Large intestine (tissue), 3 donors: ENCODE results near the gene FAM210B. TPM values are rescaled to one million over a fixed set of nuclear protein-coding genes. Genes with fewer than 3 reads are reported as not detected.
"Not testable (repeated sequence)": the region's sequence is repeated elsewhere in the genome, so short reads cannot be mapped to it uniquely, and the experiment has no call there.

ENCODE experiments used
- DNase-seq, 2 donors: peaks; one replicate each; pipeline versions ENCODE4 v3.0.0 to v3.0.0-alpha.2; 2013
- H3K27ac ChIP-seq: one replicate; pipeline ENCODE4 v1.5.1; 2013; ENCODE audit warnings: low read length
- H3K27me3 ChIP-seq: 2 replicates; pipeline ENCODE4 v1.6.1; 2013; ENCODE audit warnings: low read length; ENCODE audit not compliant: control insufficient read depth, insufficient read depth
- H3K36me3 ChIP-seq: 2 replicates; pipeline ENCODE4 v1.6.1; 2013; ENCODE audit warnings: low read length; ENCODE audit not compliant: control insufficient read depth, insufficient read depth
- H3K4me1 ChIP-seq: one replicate; pipeline ENCODE4 v1.6.1; 2013; ENCODE audit warnings: low read length; ENCODE audit not compliant: control insufficient read depth, insufficient read depth
- H3K4me3 ChIP-seq: one replicate; pipeline ENCODE4 v1.5.1; 2013; ENCODE audit warnings: low read length
- H3K9me3 ChIP-seq: one replicate; pipeline ENCODE4 v1.6.1; 2013; ENCODE audit warnings: mild to moderate bottlenecking, low read depth, low read length, moderate library complexity; ENCODE audit not compliant: control insufficient read depth
- WGBS: methylation state at CpG from one replicate; pipeline ENCODE4 v1.1.5; 2013; ENCODE audit warnings: low lambda C conversion rate; ENCODE audit not compliant: insufficient coverage; 5-methylcytosine and 5-hydroxymethylcytosine counted together
- polyA plus RNA-seq: library from polyadenylated mRNA; unstranded; fragments of 120-200 nt; gene quantifications from one replicate; pipeline ENCODE4 v1.2.1, GENCODE V29; 2013

Gene FAM210B
- polyA plus RNA-seq, 1 donor: 39.6 TPM

- H3K4me1 ChIP-seq: no peaks in the 10 kb centered on the region
- H3K9me3 ChIP-seq: no peaks in the 10 kb centered on the region
- H3K27me3 ChIP-seq: no peaks in the 10 kb centered on the region
- 100% methylated on average over 2 of the region's 3 CpGs for WGBS
- peaks cover 45% of the 10 kb centered on the region for H3K36me3 ChIP-seq
- H3K4me3 ChIP-seq: no peak overlapping the region
- H3K27ac ChIP-seq: no peak overlapping the region
- DNase-seq: no peak
These were observed 48.1 kb downstream of the FAM210B start for GRCh38 chr20:56406910-56407309.

- no peak overlapping the region for H3K27ac ChIP-seq
- 100% methylated on average over 1 of the region's 5 CpGs for WGBS
These were observed 50.7 kb downstream of the FAM210B start for GRCh38 chr20:56409521-56409920.

DNA sequence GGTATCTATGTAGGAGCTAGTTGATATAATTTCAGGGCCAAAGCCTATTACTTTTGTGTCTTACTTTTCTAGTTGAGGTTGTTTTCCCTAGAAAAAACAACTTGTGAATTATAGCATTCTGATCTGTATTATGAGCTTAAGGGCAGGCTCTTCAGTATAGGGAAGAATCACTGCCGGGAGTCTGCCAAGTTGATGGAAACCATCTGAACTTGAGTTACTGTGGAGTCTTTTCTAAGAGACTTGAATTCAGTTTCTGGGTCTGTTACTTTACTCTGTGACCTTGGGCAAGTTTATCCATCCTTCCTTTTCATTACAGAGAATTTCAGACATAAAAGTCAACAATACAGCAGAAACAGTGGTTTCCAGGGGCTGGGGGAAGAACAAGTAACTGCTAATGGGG lies 51.2 kb downstream of the FAM210B start:
- Histone ChIP-seq H3K36me3 (peaks cover 29% of the 10 kb centered on the region), H3K4me1 (no peaks in the 10 kb centered on the region), H3K9me3 (no peaks in the 10 kb centered on the region), H3K27ac (no peak overlapping the region), H3K4me3 (no peak overlapping the region), H3K27me3 (no peaks in the 10 kb centered on the region)
- no CpG with 5 or more reads among the region's 1 CpG for WGBS
- no peak for DNase-seq

More at GRCh38 chr20:56409521-56409920, 50.7 kb downstream of the FAM210B start:
- Histone ChIP-seq H3K4me3 (no peak overlapping the region), H3K36me3 (peaks cover 31% of the 10 kb centered on the region), H3K9me3 (no peaks in the 10 kb centered on the region), H3K27me3 (no peaks in the 10 kb centered on the region), H3K4me1 (no peaks in the 10 kb centered on the region)
- DNase-seq: no peak

- H3K27ac ChIP-seq: not testable (repeated sequence)
- H3K36me3 ChIP-seq: peaks cover 21% of the 10 kb centered on the region
These were observed 52.5 kb downstream of the FAM210B start for GRCh38 chr20:56411287-56411686.

GRCh38 chr20:56411759-56412472 lies 53.1 kb downstream of the FAM210B start, which contains the start of gene CASS4:
TSS of gene CASS4 (plus strand) at chr20:56412260. CDS start at chr20:56412459, 199 bp downstream.
- Histone ChIP-seq H3K27me3 (no peaks in the 10 kb centered on the region), H3K36me3 (peaks cover 16% of the 10 kb centered on the region), H3K9me3 (no peaks in the 10 kb centered on the region), H3K4me1 (no peaks in the 10 kb centered on the region), H3K27ac (peak within 1 kb of the TSS; percentile 58), H3K4me3 (peak within 1 kb of the TSS; percentile 12)
- peak; percentile 30 to 65 for DNase-seq
- WGBS: no CpG with 5 or more reads among the region's 10 CpGs

More at GRCh38 chr20:56411287-56411686, 52.5 kb downstream of the FAM210B start:
- DNase-seq, H3K4me1 ChIP-seq, H3K9me3 ChIP-seq, H3K4me3 ChIP-seq, H3K27me3 ChIP-seq: not testable (repeated sequence)
- WGBS: 96% methylated on average over 4 of the region's 7 CpGs

DNA sequence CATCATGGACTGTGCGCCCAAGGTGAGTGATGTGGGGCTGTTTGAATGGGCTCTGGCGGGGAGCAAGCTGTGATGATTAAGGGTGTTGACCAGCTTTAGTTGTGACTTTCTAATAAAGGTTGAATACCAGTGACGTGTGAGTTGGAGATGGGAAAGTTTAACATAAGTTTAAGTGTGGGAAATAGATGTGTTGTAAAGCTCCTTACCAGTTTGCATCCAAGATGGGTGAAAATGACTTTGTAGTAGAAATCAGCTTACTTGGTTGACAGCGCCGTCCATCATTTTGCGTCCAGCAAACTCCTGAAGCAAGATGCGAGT lies 53.7 kb downstream of the FAM210B start:
- Histone ChIP-seq H3K4me1 (no peaks in the 10 kb centered on the region), H3K27ac (peak overlapping the region; percentile 58), H3K4me3 (peak overlapping the region; percentile 12), H3K27me3 (no peaks in the 10 kb centered on the region), H3K9me3 (no peaks in the 10 kb centered on the region), H3K36me3 (peaks cover 13% of the 10 kb centered on the region)
- DNase-seq: no peak
- no CpG with 5 or more reads among the region's 7 CpGs for WGBS

DNA sequence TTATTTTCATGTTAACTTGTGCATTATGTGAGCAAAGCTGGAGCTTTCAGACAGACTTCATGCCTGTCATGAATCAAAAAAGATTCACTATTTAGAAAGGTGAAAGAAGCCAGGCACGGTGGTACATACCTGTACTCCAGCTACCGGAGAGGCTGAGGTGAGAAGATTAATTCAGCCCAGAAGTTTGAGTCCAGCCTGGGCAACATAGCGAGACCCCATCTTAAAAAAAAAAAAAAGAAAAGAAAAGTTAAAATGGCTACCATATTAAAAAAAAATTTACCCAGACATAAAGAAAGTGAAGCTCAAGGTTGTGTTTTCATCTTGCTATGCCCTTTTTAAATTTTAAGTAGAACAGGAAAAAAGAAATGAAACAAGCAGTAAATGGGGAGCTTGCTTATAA lies 54.2 kb downstream of the FAM210B start:
- Histone ChIP-seq H3K36me3 (peaks cover 8% of the 10 kb centered on the region), H3K9me3 (no peaks in the 10 kb centered on the region), H3K4me1 (no peaks in the 10 kb centered on the region), H3K27ac (no peak overlapping the region), H3K4me3 (no peak overlapping the region), H3K27me3 (no peaks in the 10 kb centered on the region)
- 100% methylated on average over 1 of the region's 3 CpGs for WGBS
- no peak for DNase-seq

GRCh38 chr20:56414842-56415765 lies 56.3 kb downstream of the FAM210B start:
- Histone ChIP-seq H3K36me3 (peaks cover 3% of the 10 kb centered on the region), H3K4me1 (no peaks in the 10 kb centered on the region), H3K9me3 (no peaks in the 10 kb centered on the region), H3K4me3 (no peak overlapping the region), H3K27ac (no peak overlapping the region), H3K27me3 (no peaks in the 10 kb centered on the region)
- no peak for DNase-seq
- WGBS: no CpG with 5 or more reads among the region's 12 CpGs

DNA sequence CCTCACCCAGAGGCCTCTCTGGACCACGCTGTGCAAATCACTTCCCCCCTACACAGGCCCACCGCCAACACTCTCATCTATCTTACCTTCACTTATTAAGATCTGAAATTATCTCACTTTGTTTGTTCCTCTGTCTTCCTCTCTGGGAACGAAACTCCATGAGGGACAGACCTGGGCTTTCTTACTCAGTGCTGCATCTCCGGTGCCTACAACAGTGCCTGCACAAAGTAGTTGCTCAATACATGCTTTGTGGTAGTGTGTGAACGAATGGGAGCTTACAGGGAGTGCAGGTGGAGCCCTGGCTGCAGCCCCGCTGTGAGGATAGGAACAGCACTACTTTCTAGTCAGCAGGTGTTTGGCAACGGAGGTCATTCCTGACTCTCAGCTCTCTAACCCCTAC lies 58.6 kb downstream of the FAM210B start:
- Histone ChIP-seq H3K27ac (no peak overlapping the region), H3K9me3 (no peaks in the 10 kb centered on the region), H3K4me1 (no peaks in the 10 kb centered on the region), H3K27me3 (no peaks in the 10 kb centered on the region), H3K36me3 (peaks cover 3% of the 10 kb centered on the region), H3K4me3 (no peak overlapping the region)
- 100% methylated on average over 1 of the region's 7 CpGs for WGBS
- no peak for DNase-seq

- Histone ChIP-seq H3K27ac (no peak overlapping the region), H3K27me3 (no peaks in the 10 kb centered on the region), H3K36me3 (peaks cover 3% of the 10 kb centered on the region), H3K9me3 (no peaks in the 10 kb centered on the region), H3K4me1 (no peaks in the 10 kb centered on the region), H3K4me3 (no peak overlapping the region)
- DNase-seq: no peak
- WGBS: no CpG with 5 or more reads among the region's 4 CpGs
These were observed 59.1 kb downstream of the FAM210B start for GRCh38 chr20:56417911-56418310.
